ENCODE data around the gene RFNG.

Gene RFNG

DNA sequence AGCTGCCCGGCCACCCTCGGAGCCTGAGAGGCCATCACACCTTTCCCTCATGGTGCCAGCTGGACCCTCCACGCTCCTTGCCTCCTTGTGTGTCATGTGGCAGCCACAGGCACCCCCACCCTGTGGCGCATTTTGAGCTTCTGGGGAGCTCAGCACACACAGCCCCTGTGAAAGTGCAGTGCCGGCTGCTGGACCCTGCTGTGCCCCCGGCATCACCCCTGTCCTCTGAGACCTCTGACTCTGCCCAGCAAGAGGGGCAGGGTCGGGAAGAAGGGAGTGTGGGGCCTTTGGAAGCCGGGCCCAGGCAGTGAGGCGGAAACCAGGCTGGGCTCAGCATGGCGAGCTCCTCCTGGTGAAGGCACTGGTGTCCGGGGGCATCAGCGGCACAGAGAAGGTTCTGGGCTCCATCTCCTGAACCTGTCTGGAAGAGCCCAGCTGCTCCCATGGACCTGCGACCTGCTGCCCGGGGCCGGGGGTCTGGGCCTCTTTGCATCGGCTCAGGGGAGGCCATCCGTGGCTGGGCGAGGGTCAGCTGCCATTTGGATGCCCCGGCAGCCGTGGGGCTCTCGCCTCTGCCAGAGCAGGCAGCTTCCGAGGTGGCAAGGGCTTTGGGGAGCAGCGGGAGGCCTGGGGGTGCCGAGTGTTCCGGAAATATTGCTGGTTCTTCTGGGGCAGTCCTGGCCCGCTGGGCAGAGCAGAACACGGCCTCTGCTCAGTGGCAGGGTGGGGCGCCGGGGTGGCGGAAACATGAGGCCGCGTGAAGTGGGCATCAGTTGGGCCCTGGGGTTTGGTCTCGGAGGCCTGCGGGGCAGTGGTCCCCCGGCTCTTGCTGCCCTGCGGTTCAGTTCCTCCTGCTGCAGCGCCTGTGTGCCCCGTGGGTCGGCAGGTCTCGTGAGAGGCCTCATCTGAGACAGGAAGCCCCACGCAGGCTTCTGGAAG is 46.8 kb downstream of the RFNG start:
- DNase-seq (ENCODE audit: low read depth in 3 of 3, low spot score in 1 of 3), result no peak

- no peak for DNase-seq (ENCODE audit: low read depth in 3 of 3, low spot score in 1 of 3)
These were observed 47.9 kb downstream of the RFNG start for GRCh38 chr17:82003411-82004381.

DNA sequence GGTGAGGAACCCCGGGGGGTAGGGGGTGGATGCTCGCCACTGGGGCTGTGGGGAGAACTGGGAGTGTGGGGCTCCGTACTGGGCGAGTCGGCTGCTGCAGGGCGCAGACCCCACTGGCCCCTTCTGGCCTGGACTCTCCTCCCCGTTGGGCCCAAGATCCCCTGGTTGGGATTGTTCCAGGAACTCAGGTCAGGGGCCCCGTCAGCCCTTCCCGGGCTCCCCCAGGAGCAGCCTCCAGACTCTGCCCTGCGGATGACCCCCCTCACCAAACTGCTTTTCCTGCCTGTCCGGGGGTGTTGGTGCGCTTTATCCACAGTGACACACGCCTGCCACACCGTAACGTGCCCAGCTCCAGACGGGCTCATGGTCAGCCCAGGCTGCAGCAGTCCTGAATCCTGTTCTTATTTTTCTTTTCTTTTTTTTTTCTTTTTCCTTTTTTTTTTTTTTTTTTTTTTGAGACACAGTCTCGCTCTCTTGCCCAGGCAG is 50.0 kb downstream of the RFNG start:
- no peak for DNase-seq (ENCODE audit: low read depth in 3 of 3, low spot score in 1 of 3)

DNA sequence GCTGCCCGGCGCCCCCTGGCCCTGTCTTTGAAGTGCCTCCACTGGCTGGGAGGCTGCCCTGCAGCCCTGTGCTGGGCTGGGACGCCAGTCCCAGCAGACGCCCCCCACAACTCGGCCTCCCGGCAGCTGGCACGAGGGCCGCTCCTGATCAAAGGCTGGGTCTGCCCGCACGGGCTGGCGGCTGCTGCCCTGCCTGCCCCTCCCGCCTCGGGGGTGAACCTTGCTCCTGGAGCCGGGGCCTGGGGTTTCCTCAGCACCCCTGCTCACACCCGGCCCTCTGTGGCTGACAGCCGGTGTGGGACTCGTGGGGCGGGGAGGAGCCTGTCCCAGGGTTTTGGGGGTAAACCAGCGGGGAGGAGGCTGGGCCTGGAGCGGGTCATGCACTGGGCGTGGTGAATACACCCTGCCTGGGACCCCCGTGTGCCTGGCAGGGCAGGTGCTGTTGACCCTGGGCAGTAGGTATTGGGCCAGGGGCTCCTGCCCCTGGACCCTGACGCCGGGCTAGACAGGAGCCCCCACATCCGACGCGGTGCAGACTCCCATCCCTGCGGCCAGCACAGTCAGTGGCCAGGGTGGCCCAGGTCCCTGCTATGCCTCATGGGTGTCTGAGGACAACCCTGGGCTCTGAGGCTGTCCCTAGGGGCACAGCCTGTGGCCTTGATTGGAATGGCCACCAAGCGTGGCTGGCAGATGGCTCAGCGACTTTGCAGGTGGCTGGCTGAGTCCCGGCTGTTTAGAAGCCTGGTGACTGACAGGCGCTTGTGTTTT is 50.6 kb downstream of the RFNG start:
- no peak for DNase-seq (ENCODE audit: low read depth in 3 of 3, low spot score in 1 of 3)

DNA sequence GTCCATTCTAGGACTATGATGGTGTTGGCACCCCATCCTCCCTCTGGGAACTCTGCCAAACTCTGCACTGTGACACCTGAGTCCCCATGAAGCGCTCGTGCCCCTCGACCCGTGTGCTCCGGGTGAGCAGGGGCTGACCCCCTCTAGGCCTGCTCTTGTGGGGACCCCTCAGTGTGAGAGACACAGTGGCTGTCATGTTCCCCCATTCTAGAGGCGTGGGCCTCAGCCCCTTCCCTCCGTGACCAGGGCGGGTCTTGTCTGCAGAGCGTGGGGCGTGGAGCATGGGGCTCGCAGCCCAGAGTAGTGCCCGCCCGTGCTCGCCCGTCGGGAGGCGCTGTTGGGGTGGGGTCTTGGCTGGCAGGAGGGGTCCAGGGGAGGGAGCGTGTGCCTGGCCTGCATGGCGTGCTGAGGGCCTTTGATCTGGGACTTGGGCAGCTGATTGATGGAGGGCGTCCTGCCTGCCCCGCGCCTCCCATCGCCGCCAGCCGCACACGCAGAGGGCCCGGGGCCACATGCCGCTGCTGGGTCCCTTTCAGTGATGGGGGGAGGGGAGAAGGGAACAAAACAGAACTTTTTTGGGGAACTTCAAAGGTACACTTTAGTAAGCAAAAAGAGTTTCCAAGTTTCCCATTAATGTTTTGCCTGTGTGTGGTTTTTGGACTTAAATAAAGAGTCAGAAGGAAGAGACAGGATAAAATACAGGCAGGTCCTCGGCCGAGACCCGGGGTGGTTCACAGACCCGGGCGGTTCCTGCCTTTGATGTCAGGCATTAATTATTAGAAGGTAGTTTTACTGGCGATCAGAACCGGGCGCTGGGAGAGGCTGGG is 51.4 kb downstream of the RFNG start:
- DNase-seq (ENCODE audit: low read depth in 3 of 3, low spot score in 1 of 3), result no peak

DNA sequence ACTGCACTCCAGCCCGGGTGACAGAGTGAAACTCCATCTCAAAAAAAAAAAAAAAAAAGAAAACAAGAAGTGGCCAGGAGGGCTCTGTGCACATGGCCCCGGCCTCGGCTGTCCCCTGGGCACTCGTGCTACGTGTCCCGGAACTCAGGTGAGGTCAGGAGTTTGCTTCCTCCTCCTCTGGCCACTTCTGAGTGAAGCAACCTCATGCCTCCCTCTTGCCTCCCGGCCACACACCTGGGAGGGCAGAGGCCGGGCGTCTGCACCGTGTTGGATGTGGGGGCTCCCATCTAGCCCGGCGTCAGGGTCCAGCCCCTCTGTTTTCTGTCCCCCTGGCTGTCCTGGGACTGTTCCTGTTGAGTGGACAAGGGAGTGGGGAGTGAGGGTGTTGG is 52.0 kb downstream of the RFNG start:
- no peak for DNase-seq (ENCODE audit: low read depth in 3 of 3, low spot score in 1 of 3)

DNA sequence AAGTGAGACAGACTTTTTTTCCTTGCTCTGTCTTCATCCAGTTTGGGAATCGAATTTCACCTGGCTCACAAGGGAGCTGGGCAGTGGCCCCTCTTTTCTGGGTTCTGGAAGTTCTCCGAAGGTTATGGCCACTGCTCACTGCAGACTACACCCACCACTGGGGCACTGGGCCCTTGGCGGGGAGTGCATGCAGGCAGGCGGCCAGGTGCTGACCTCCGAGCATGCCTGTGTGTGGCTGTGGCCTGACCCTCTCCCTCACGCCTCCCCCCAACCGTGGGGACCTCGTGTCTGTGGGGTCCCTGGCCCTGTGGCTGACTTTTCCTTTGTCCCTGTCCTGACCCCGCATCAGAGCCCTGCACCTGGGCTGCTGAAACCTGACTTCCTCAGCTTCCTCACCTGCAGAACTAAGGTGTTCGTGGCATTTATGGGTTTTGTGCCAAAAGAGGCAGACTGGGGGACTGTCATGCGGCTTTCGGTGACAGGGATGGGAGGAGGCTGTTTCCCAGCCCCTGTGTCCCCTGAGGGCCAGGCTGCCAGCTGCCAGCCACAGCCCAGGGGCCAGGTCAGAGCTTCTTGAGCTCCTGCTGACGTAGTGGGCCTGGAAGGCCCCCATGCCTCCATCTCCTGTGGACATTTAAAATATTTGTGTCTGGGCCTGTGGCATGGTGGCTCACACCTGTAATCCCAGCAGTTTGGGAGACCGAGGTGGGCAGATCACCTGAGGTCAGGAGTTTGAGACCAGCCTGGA is 52.7 kb downstream of the RFNG start:
- no peak for DNase-seq (ENCODE audit: low read depth in 3 of 3, low spot score in 1 of 3)

- DNase-seq (ENCODE audit: low read depth in 3 of 3, low spot score in 1 of 3), result no peak
These were observed 53.4 kb downstream of the RFNG start for GRCh38 chr17:81998212-81998611.
